Stimulated activated CD8-positive, alpha-beta memory T cell treated with anti-CD3 and anti-CD28 coated beads, Interleukin-7, amount 100 ng/mL, for 24 hours (primary cell): ENCODE data around the gene AGPAT4.

Experiments used
- DNase-seq: peaks from one replicate; pipeline ENCODE4 v3.0.0-alpha.2; 2020; ENCODE audit warnings: low read depth

The AGPAT4 gene

GRCh38 chr6:161166176-161166575 is 107.7 kb downstream of the AGPAT4 start:
- no peak for DNase-seq

- DNase-seq, result no peak
These were observed 109.7 kb downstream of the AGPAT4 start for GRCh38 chr6:161164182-161164625.

GRCh38 chr6:161163466-161164181 is 110.2 kb downstream of the AGPAT4 start:
- DNase-seq, result no peak

GRCh38 chr6:161162722-161163121 is 111.1 kb downstream of the AGPAT4 start:
- no peak for DNase-seq

- no peak for DNase-seq
These were observed 111.8 kb downstream of the AGPAT4 start for GRCh38 chr6:161161889-161162624.

- DNase-seq, result no peak
These were observed 112.7 kb downstream of the AGPAT4 start for GRCh38 chr6:161161121-161161520.

- no peak for DNase-seq
These were observed 119.0 kb downstream of the AGPAT4 start for GRCh38 chr6:161154796-161155335.

- no peak for DNase-seq
These were observed 120.1 kb downstream of the AGPAT4 start for GRCh38 chr6:161153725-161154124.

GRCh38 chr6:161152907-161153662 is 120.8 kb downstream of the AGPAT4 start:
- DNase-seq, result no peak

- DNase-seq, result no peak
These were observed 121.4 kb downstream of the AGPAT4 start for GRCh38 chr6:161152527-161152862.

GRCh38 chr6:161151660-161152526 is 122.0 kb downstream of the AGPAT4 start:
- no peak for DNase-seq

GRCh38 chr6:161151059-161151645 is 122.7 kb downstream of the AGPAT4 start:
- no peak for DNase-seq

GRCh38 chr6:161150566-161150965 is 123.3 kb downstream of the AGPAT4 start:
- no peak for DNase-seq

GRCh38 chr6:161150136-161150535 is 123.7 kb downstream of the AGPAT4 start:
- no peak for DNase-seq

- DNase-seq, result no peak
These were observed 130.0 kb downstream of the AGPAT4 start for GRCh38 chr6:161143663-161144430.

GRCh38 chr6:161142957-161143296 is 130.9 kb downstream of the AGPAT4 start:
- DNase-seq, result no peak

- DNase-seq, result no peak
These were observed 132.7 kb downstream of the AGPAT4 start for GRCh38 chr6:161141173-161141572.

- DNase-seq, result no peak
These were observed 133.3 kb downstream of the AGPAT4 start for GRCh38 chr6:161140554-161140875.

GRCh38 chr6:161139766-161140553 is 133.9 kb downstream of the AGPAT4 start:
- no peak for DNase-seq

GRCh38 chr6:161139304-161139765 is 134.5 kb downstream of the AGPAT4 start:
- no peak for DNase-seq
